ENCODE results near the gene BAZ1A.

DNA sequence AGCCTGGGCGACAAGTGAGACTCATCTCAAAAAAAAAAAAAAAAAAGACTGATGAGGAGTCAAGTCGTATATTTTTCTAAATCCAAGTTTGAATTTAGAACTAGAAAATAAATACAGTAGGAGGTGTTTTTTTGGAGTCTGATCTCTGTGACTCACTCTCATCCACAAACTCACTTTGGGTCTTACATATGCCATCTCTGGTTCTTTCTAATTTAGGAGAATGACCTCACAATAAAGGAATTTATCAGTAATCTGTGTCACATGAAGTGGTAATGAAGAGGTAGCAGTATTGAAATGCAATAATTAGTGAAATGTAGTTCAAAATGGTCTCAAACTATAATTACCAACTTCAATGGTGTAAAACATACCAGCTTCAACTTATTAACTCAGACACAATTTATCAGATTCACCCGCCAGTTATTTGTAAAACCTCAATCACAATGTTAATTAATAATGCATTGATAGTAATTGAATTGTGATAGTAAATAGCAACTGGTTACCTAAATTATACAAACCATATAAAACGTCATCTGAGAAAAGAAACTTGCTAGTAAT, 156.3 kb downstream of the BAZ1A start:
- TF ChIP-seq ZBTB21 (CRISPR knock-in tag; IDR thresholded peaks at IDR 0.05; ENCODE audit: borderline replicate concordance) (no peak), GTF2I (CRISPR knock-in tag; conservative IDR thresholded peaks at IDR 0.05) (no peak), ATF1 (CRISPR knock-in tag; IDR thresholded peaks at IDR 0.05) (no peak), FOXP1 (CRISPR knock-in tag; IDR thresholded peaks at IDR 0.05; ENCODE audit: borderline replicate concordance) (no peak), SP1 (CRISPR knock-in tag; conservative IDR thresholded peaks at IDR 0.05) (no peak)
- TF ChIP-seq, protein P1, sequence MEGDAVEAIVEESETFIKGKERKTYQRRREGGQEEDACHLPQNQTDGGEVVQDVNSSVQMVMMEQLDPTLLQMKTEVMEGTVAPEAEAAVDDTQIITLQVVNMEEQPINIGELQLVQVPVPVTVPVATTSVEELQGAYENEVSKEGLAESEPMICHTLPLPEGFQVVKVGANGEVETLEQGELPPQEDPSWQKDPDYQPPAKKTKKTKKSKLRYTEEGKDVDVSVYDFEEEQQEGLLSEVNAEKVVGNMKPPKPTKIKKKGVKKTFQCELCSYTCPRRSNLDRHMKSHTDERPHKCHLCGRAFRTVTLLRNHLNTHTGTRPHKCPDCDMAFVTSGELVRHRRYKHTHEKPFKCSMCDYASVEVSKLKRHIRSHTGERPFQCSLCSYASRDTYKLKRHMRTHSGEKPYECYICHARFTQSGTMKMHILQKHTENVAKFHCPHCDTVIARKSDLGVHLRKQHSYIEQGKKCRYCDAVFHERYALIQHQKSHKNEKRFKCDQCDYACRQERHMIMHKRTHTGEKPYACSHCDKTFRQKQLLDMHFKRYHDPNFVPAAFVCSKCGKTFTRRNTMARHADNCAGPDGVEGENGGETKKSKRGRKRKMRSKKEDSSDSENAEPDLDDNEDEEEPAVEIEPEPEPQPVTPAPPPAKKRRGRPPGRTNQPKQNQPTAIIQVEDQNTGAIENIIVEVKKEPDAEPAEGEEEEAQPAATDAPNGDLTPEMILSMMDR (IDR thresholded peaks at IDR 0.05) = no peak
- TF ChIP-seq, protein P2, sequence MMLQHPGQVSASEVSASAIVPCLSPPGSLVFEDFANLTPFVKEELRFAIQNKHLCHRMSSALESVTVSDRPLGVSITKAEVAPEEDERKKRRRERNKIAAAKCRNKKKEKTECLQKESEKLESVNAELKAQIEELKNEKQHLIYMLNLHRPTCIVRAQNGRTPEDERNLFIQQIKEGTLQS (CRISPR knock-in tag; conservative IDR thresholded peaks at IDR 0.05) = no peak

Data from WTC11 (cell line).